IMR-90 (cell line): ENCODE data around the gene PC. TPM values are rescaled to one million over a fixed set of nuclear protein-coding genes. Genes with fewer than 3 reads are reported as not detected.

Source experiments
- ATAC-seq: fragments of 200-7000 bp; cut with Tn5 transposase; 2 replicates; pipeline ENCODE4 v1.9.1; 2020; ENCODE audit warnings: low read depth, mild to moderate bottlenecking, moderate library complexity
- BruUV-seq: library from RNA; stranded (reverse); fragments of 400-500 nt; replicated peaks from 2 replicates; lab custom pipeline; 2021; lab: Mats Ljungman, UMichigan
- CTCF ChIA-PET: fragments of 300-600 bp; formaldehyde crosslinking; extraction: SDS; loops from one replicate; lab custom pipeline; 2021; ENCODE audit warnings: antibody characterized with exemption; lab: Yijun Ruan, JAX
- POLR2A ChIA-PET: fragments of 300-600 bp; sonication (Branson Sonifier 250); formaldehyde crosslinking; loops from one replicate; lab custom pipeline; 2022; ENCODE audit warnings: antibody characterized with exemption; ENCODE audit not compliant: unreplicated experiment; lab: Charles Lee
- DNase-seq: peaks from one replicate; pipeline ENCODE4 v3.0.0; 2013
- H2AFZ ChIP-seq: replicated peaks from 2 replicates; pipeline ENCODE3; 2013; ENCODE audit warnings: low read length, mild to moderate bottlenecking; ENCODE audit not compliant: poor library complexity
- H2AK5ac ChIP-seq: 2 replicates; pipeline ENCODE4 v1.6.1; 2013; ENCODE audit warnings: low read depth, low read length, inconsistent platforms
- H2AK9ac ChIP-seq: replicated peaks from 2 replicates; pipeline ENCODE3; 2013; ENCODE audit warnings: mild to moderate bottlenecking, low read depth, low read length, moderate library complexity; ENCODE audit not compliant: poor library complexity
- H2BK120ac ChIP-seq: 2 replicates; pipeline ENCODE4 v1.6.1; 2013; ENCODE audit warnings: low read depth, low read length, inconsistent platforms
- H2BK15ac ChIP-seq: 3 replicates; pipeline ENCODE4 v1.6.1; 2013; ENCODE audit warnings: low read depth, low read length, inconsistent platforms
- H2BK20ac ChIP-seq: 2 replicates; pipeline ENCODE4 v1.6.1; 2013; ENCODE audit warnings: low read depth, mild to moderate bottlenecking, inconsistent platforms, low read length, moderate library complexity
- H2BK5ac ChIP-seq: 2 replicates; pipeline ENCODE4 v1.6.1; 2013; ENCODE audit warnings: mild to moderate bottlenecking, low read depth, low read length, inconsistent platforms; ENCODE audit not compliant: poor library complexity, severe bottlenecking
- H3K14ac ChIP-seq: replicated peaks from 2 replicates; pipeline ENCODE4 v1.6.1; 2013; ENCODE audit warnings: low read depth, low read length, inconsistent platforms
- H3K18ac ChIP-seq: 2 replicates; pipeline ENCODE4 v1.6.1; 2013; ENCODE audit warnings: low read depth, low read length, control low read depth
- H3K23ac ChIP-seq: 2 replicates; pipeline ENCODE4 v1.6.1; 2013; ENCODE audit warnings: low read depth, low read length, inconsistent platforms
- H3K27ac ChIP-seq: 2 replicates; pipeline ENCODE4 v1.5.1; 2013; ENCODE audit warnings: mild to moderate bottlenecking, control low read depth, low read length; ENCODE audit not compliant: insufficient read depth
- H3K27me3 ChIP-seq: 2 replicates; pipeline ENCODE4 v1.6.1; 2013; ENCODE audit warnings: low read length; ENCODE audit not compliant: control insufficient read depth, insufficient read depth
- H3K36me3 ChIP-seq: 2 replicates; pipeline ENCODE4 v1.6.1; 2013; ENCODE audit warnings: low read length, mixed read lengths; ENCODE audit not compliant: control insufficient read depth, insufficient read depth
- H3K4ac ChIP-seq: 2 replicates; pipeline ENCODE4 v1.6.1; 2013; ENCODE audit warnings: low read depth, low read length, inconsistent platforms
- H3K4me1 ChIP-seq: 2 replicates; pipeline ENCODE4 v1.6.1; 2013; ENCODE audit warnings: low read length, mixed read lengths; ENCODE audit not compliant: control insufficient read depth, insufficient read depth
- H3K4me2 ChIP-seq: 2 replicates; pipeline ENCODE4 v1.6.1; 2013; ENCODE audit warnings: low read depth, mild to moderate bottlenecking, control low read depth, low read length, moderate library complexity
- H3K4me3 ChIP-seq: 2 replicates; pipeline ENCODE4 v1.5.1; 2013; ENCODE audit warnings: low read depth, mild to moderate bottlenecking, control low read depth, low read length, moderate library complexity; ENCODE audit not compliant: insufficient read depth
- H3K56ac ChIP-seq: 2 replicates; pipeline ENCODE4 v1.6.1; 2013; ENCODE audit warnings: low read length, inconsistent platforms; ENCODE audit not compliant: insufficient read depth; ENCODE audit errors: extremely low read depth
- H3K79me1 ChIP-seq, 2 experiments: 2 replicates each; pipeline ENCODE4 v1.6.1; 2013; ENCODE audit warnings: low read length in 2 of 2, inconsistent platforms in 1 of 2, low read depth in 1 of 2
- H3K9ac ChIP-seq: 2 replicates; pipeline ENCODE4 v1.6.1; 2013; ENCODE audit warnings: low read depth, low read length, control low read depth
- H3K9me1 ChIP-seq: 2 replicates; pipeline ENCODE4 v1.6.1; 2013; ENCODE audit warnings: low read length, inconsistent platforms; ENCODE audit not compliant: insufficient read depth
- H3K9me3 ChIP-seq: 2 replicates; pipeline ENCODE4 v1.6.1; 2013; ENCODE audit warnings: low read length; ENCODE audit not compliant: control insufficient read depth, insufficient read depth
- H4K20me1 ChIP-seq: 2 replicates; pipeline ENCODE4 v1.6.1; 2013; ENCODE audit warnings: low read length, inconsistent platforms; ENCODE audit not compliant: insufficient read depth
- H4K5ac ChIP-seq: 2 replicates; pipeline ENCODE4 v1.6.1; 2013; ENCODE audit warnings: mild to moderate bottlenecking, low read depth, low read length, control low read depth
- H4K8ac ChIP-seq, 2 experiments: 2 replicates each; pipeline ENCODE4 v1.6.1; 2013; ENCODE audit warnings: low read depth in 2 of 2, low read length in 2 of 2, control low read depth in 1 of 2, inconsistent platforms in 1 of 2
- H4K91ac ChIP-seq: 2 replicates; pipeline ENCODE4 v1.6.1; 2013; ENCODE audit warnings: low read depth, low read length, inconsistent platforms; ENCODE audit not compliant: insufficient read depth
- RFX5 ChIP-seq: IDR thresholded peaks from 2 replicates; pipeline ENCODE4 v1.8.0; 2012; ENCODE audit warnings: low read depth, mild to moderate bottlenecking, low read length, moderate library complexity
- WGBS, 2 experiments: methylation state at CpG; one replicate each; pipeline versions ENCODE4 v1.1.5 to v1.1.7; 2013; ENCODE audit warnings: missing lambda C conversion rate in 2 of 2; ENCODE audit not compliant: insufficient read length in 1 of 2; ENCODE audit errors: extremely low coverage in 2 of 2; 5-methylcytosine and 5-hydroxymethylcytosine counted together
- dilution Hi-C: fragments of 300-500 bp; cut with HindIII; formaldehyde crosslinking; loops from one replicate; pipeline ENCODE4 v1.14.3; 2018; ENCODE audit warnings: low sequenced_read_pairs; ENCODE audit not compliant: unreplicated experiment
- in situ Hi-C: fragments of 300-500 bp; cut with MboI; formaldehyde crosslinking; loops from 3 replicates; pipeline ENCODE4 v1.14.3; 2019; ENCODE audit warnings: low sequenced_read_pairs, inconsistent platforms, mixed read lengths
- intact Hi-C: fragments of 100-400 bp; cut with micrococcal nuclease; formaldehyde crosslinking; loops from 2 replicates; pipeline ENCODE4 v1.10.0; 2022
- polyA plus RNA-seq, 3 experiments: library from polyadenylated mRNA; depleted of rRNA; stranded (reverse); fragments of >200 nt; gene quantifications; 2 replicates each; pipeline ENCODE4 v1.2.3, GENCODE V29; 2012; ENCODE audit warnings: low replicate concordance in 1 of 3
- total RNA-seq: library from RNA; depleted of rRNA; stranded (reverse); fragments of >200 nt; gene quantifications from 2 replicates; pipeline ENCODE4 v1.2.3, GENCODE V29; 2012

The PC gene
- total and polyA plus RNA-seq, 2 of the 4 experiments (the other 2 are of a cell fraction) = 13.6 to 15.7 TPM

DNA sequence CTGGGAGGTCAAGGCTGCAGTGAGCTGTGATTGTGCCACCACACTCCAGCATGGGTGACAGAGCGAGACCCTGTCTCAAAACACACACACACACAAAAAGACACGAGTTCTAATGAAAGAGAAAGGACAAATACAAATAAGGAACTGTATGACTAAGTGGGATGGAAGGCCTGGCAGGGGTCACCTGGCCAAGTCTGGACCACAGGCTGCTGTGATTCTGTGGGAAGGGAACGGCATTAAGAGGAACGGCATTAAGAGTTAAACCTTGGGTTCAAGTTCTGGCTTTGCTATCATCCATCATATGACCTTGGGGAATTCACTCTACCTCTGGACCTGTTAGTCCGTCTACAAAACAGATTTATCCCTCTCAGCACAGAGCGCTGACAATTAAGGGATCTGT, 53.6 kb downstream of the PC start:
- no peaks in the 10 kb centered on the region; the same call in 1 of the 2 replicates for H4K20me1 ChIP-seq
- no peak overlapping the region for H3K56ac ChIP-seq
- H2BK120ac ChIP-seq = no peak overlapping the region
- no peak overlapping the region for H3K18ac ChIP-seq
- peaks cover 23% of the 10 kb centered on the region for H3K4me1 ChIP-seq
- H3K27ac ChIP-seq = no peak overlapping the region
- no peak overlapping the region for H3K4ac ChIP-seq
- no peak for DNase-seq
- no peak overlapping the region for H3K4me3 ChIP-seq
- peaks cover 2% of the 10 kb centered on the region; the same call in 1 of the 2 replicates for H3K36me3 ChIP-seq
- peaks cover 32% of the 10 kb centered on the region for H3K9me1 ChIP-seq
- H3K27me3 ChIP-seq = no peaks in the 10 kb centered on the region
- intact Hi-C loops (no loop called here), dilution Hi-C loops (no loop called here), in situ Hi-C loops (no loop called here)
- H2AK9ac ChIP-seq = no peak overlapping the region
- CTCF ChIA-PET = no interaction called here
- POLR2A ChIA-PET = no interaction called here
- H2BK5ac ChIP-seq = no peak overlapping the region
- no TSS peak for BruUV-seq
- peak overlapping the region; percentile 37 for H2AFZ ChIP-seq
- TF ChIP-seq RFX5 = no peak
- peaks cover 0 to 29% of the 10 kb centered on the region in 2 experiments; a peak in 2 of 4 replicates for H3K79me1 ChIP-seq
- H4K91ac ChIP-seq = no peak overlapping the region
- no peak overlapping the region; the same call in 2 of the 3 replicates for H2BK15ac ChIP-seq
- no peak overlapping the region; a peak in 2 of 4 replicates for H4K8ac ChIP-seq
- no peak overlapping the region for H3K23ac ChIP-seq
- peak overlapping the region; percentile 18; the same call in 1 of the 2 replicates for H2AK5ac ChIP-seq
- no peak overlapping the region for H3K9ac ChIP-seq
- no CpG with 5 or more reads among the region's 6 CpGs for WGBS, 2 experiments
- H3K14ac ChIP-seq = peak overlapping the region; percentile 31; the same call in 1 of the 2 replicates
- H3K9me3 ChIP-seq = no peaks in the 10 kb centered on the region
- no peak overlapping the region for H4K5ac ChIP-seq
- H3K4me2 ChIP-seq = no peak overlapping the region
- no peak for ATAC-seq
- H2BK20ac ChIP-seq = peak overlapping the region; percentile 27
